Measurements from ENCODE around the gene ATP2C2. TPM values are rescaled to one million over a fixed set of nuclear protein-coding genes. Genes with fewer than 3 reads are reported as not detected.

The ATP2C2 gene
- total RNA-seq, 1 experiment from 2014 or later: 26.0 TPM

DNA sequence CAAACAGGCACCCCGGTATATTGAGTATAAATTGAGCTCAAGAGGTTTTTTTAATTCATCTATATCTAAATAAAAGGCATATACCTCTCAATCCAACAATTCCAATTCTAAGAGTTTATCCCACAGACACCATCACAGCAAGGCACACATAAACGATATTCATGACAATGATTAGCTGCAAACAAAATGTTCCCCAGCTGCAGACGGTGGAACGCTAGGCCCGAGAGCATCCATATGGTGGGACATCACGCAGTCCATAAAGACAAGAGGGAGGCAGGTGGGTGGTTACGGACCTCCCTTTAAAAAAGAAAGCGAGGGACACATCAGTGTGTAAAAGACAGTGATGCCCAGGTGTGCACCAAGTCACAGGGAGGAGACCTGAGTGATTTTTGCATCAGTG is 108.1 kb downstream of the ATP2C2 start:
- no peak overlapping the region for H2AFZ ChIP-seq (ENCODE audit: low read length)
- H3K36me3 ChIP-seq (ENCODE audit: low read depth, low read length): no peaks in the 10 kb centered on the region; the same call in 1 of the 2 replicates
- H4K20me1 ChIP-seq (ENCODE audit: low read length): no peaks in the 10 kb centered on the region
- no peak overlapping the region for H3K4me3 ChIP-seq (ENCODE audit: low read length)
- no peaks in the 10 kb centered on the region for H3K27me3 ChIP-seq (ENCODE audit: low read length)
- BruUV-seq (replicated peaks): no TSS peak
- H3K79me2 ChIP-seq (ENCODE audit: low read length): no peaks in the 10 kb centered on the region
- TF ChIP-seq EZH2phosphoT487 (IDR thresholded peaks at IDR 0.05; ENCODE audit: borderline replicate concordance, low read length) (no peak), EZH2 (IDR thresholded peaks at IDR 0.05; ENCODE audit: low read length, unreplicated experiment) (no peak)
- TF ChIP-seq, protein P1, sequence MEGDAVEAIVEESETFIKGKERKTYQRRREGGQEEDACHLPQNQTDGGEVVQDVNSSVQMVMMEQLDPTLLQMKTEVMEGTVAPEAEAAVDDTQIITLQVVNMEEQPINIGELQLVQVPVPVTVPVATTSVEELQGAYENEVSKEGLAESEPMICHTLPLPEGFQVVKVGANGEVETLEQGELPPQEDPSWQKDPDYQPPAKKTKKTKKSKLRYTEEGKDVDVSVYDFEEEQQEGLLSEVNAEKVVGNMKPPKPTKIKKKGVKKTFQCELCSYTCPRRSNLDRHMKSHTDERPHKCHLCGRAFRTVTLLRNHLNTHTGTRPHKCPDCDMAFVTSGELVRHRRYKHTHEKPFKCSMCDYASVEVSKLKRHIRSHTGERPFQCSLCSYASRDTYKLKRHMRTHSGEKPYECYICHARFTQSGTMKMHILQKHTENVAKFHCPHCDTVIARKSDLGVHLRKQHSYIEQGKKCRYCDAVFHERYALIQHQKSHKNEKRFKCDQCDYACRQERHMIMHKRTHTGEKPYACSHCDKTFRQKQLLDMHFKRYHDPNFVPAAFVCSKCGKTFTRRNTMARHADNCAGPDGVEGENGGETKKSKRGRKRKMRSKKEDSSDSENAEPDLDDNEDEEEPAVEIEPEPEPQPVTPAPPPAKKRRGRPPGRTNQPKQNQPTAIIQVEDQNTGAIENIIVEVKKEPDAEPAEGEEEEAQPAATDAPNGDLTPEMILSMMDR (conservative IDR thresholded peaks at IDR 0.05; ENCODE audit: low read depth, low read length): no peak
- H3K9ac ChIP-seq (ENCODE audit: low read length): no peak overlapping the region
- H3K27ac ChIP-seq (ENCODE audit: low read length): no peak overlapping the region
- intact Hi-C loops (cut with micrococcal nuclease): no loop called here
- ATAC-seq: no peak
- no peak for DNase-seq
- H3K4me1 ChIP-seq (ENCODE audit: insufficient read depth, low read length): no peaks in the 10 kb centered on the region; the same call in 1 of the 2 replicates
- no peak overlapping the region for H3K4me2 ChIP-seq (ENCODE audit: low read length)
- CTCF ChIA-PET: no interaction called here
- H3F3A ChIP-seq (ENCODE audit: low read length, unreplicated experiment): no peaks in the 10 kb centered on the region
- POLR2A ChIA-PET (ENCODE audit: unreplicated experiment): no interaction called here
- H3K9me3 ChIP-seq (ENCODE audit: low read length): no peaks in the 10 kb centered on the region
- no peaks in the 10 kb centered on the region for H3K9me2 ChIP-seq (replicated peaks; ENCODE audit: low read length)

DNA sequence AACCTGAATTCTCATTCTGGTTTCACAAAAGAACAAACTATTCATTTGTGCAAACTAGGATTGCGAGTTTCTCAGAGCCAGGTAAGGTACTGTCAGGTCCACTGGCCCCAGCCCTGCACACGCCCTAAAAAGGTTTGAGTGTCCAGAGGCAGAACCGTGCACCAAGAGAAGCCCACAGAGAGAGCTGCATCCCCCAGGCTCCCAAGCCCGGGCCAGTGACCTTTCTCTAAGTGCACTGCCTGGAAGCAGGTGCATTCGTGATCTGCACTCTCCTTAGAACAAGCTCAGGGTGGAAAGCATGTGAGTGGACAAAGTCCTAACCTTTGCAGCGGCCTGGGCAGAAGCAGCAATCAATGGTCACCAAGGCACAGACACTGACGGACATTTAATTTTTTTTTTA is 109.3 kb downstream of the ATP2C2 start:
- ChIA-PET POLR2A (ENCODE audit: unreplicated experiment) (no interaction called here), CTCF (interaction anchor here (0.5 kb wide), 1 partner anchor 33 kb away, joined by 6 read pairs; no protein-coding TSS in a partner anchor)
- H3F3A ChIP-seq (ENCODE audit: low read length, unreplicated experiment): no peaks in the 10 kb centered on the region
- H3K9me3 ChIP-seq (ENCODE audit: low read length): no peaks in the 10 kb centered on the region
- no TSS peak for BruUV-seq (replicated peaks)
- no peak overlapping the region for H2AFZ ChIP-seq (ENCODE audit: low read length)
- no peak overlapping the region for H3K4me3 ChIP-seq (ENCODE audit: low read length)
- H3K9me2 ChIP-seq (replicated peaks; ENCODE audit: low read length): no peaks in the 10 kb centered on the region
- no peak overlapping the region for H3K27ac ChIP-seq (ENCODE audit: low read length)
- no peaks in the 10 kb centered on the region; the same call in 1 of the 2 replicates for H3K36me3 ChIP-seq (ENCODE audit: low read depth, low read length)
- DNase-seq (no peak), ATAC-seq (no peak)
- no peaks in the 10 kb centered on the region for H4K20me1 ChIP-seq (ENCODE audit: low read length)
- H3K4me2 ChIP-seq (ENCODE audit: low read length): no peak overlapping the region
- H3K79me2 ChIP-seq (ENCODE audit: low read length): no peaks in the 10 kb centered on the region
- no peaks in the 10 kb centered on the region; the same call in 1 of the 2 replicates for H3K4me1 ChIP-seq (ENCODE audit: insufficient read depth, low read length)
- H3K27me3 ChIP-seq (ENCODE audit: low read length): no peaks in the 10 kb centered on the region
- no peak for TF ChIP-seq EZH2phosphoT487 (IDR thresholded peaks at IDR 0.05; ENCODE audit: borderline replicate concordance, low read length)
- no peak for TF ChIP-seq EZH2 (IDR thresholded peaks at IDR 0.05; ENCODE audit: low read length, unreplicated experiment)
- H3K9ac ChIP-seq (ENCODE audit: low read length): no peak overlapping the region
- intact Hi-C loops (cut with micrococcal nuclease): no loop called here

DNA sequence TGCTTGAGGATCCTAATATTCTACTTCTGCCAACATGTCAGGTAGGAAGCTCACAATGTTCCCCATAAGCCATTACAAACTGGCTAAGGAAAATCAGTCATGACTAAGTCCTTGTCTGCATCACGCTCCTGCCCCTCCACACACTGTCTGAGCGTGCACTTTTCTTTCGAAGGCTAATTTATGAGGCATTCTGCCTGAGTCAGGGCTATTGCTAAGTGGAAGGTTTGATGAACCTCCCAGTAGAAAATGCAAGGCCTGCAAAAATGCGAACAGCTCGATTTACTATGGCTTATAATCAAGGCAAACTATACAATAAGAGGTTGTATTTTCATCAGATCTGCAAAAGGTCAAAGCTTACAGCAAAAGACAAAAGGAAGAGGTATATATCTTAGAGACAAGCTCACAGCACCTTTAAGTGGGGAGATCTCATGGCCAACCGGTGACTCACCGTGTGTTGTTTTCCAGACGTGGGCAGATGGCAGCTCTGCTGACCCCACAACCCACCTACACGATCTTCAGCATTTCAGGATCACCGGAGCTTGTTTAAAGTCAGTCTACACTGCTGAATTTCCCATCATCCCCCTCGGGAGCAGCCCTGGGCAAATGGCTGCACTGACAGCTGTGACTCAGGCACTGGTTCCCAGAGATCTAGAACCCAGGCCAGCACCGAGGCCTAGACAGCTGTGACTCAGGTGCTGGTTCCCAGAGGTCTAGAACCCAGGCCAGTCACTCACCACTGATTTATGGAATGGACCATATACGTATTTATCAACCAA is 110.0 kb downstream of the ATP2C2 start:
- H3K27me3 ChIP-seq (ENCODE audit: low read length): no peaks in the 10 kb centered on the region
- no peaks in the 10 kb centered on the region for H4K20me1 ChIP-seq (ENCODE audit: low read length)
- no peak overlapping the region for H3K9ac ChIP-seq (ENCODE audit: low read length)
- TF ChIP-seq, protein P1 (conservative IDR thresholded peaks at IDR 0.05; ENCODE audit: low read depth, low read length): no peak
- TF ChIP-seq EZH2 (IDR thresholded peaks at IDR 0.05; ENCODE audit: low read length, unreplicated experiment) (no peak), EZH2phosphoT487 (IDR thresholded peaks at IDR 0.05; ENCODE audit: borderline replicate concordance, low read length) (no peak)
- no peak overlapping the region for H3K4me2 ChIP-seq (ENCODE audit: low read length)
- H3K9me2 ChIP-seq (replicated peaks; ENCODE audit: low read length): no peaks in the 10 kb centered on the region
- H3K4me3 ChIP-seq (ENCODE audit: low read length): no peak overlapping the region
- POLR2A ChIA-PET (ENCODE audit: unreplicated experiment): no interaction called here
- intact Hi-C loops (cut with micrococcal nuclease): no loop called here
- ATAC-seq: peak; percentile 50
- peaks cover 2% of the 10 kb centered on the region for H3K36me3 ChIP-seq (ENCODE audit: low read depth, low read length)
- CTCF ChIA-PET: interaction anchor here (0.5 kb wide), 1 partner anchor 32 kb away, joined by 6 read pairs; no protein-coding TSS in a partner anchor
- no peaks in the 10 kb centered on the region for H3F3A ChIP-seq (ENCODE audit: low read length, unreplicated experiment)
- H3K9me3 ChIP-seq (ENCODE audit: low read length): no peaks in the 10 kb centered on the region
- H3K4me1 ChIP-seq (ENCODE audit: insufficient read depth, low read length): no peaks in the 10 kb centered on the region; the same call in 1 of the 2 replicates
- DNase-seq: peak; percentile 33
- no peaks in the 10 kb centered on the region for H3K79me2 ChIP-seq (ENCODE audit: low read length)
- no peak overlapping the region for H2AFZ ChIP-seq (ENCODE audit: low read length)
- no peak overlapping the region for H3K27ac ChIP-seq (ENCODE audit: low read length)
- BruUV-seq (replicated peaks): no TSS peak
